SIG-M5 treated with dmso at 0.1 percent for 504 hours (cell line): Measurements from ENCODE around the gene CCDC80.
"Not testable (repeated sequence)": the region's sequence is repeated elsewhere in the genome, so short reads cannot be mapped to it uniquely, and the experiment has no call there.

Experiments
- DNase-seq: peaks from one replicate; lab custom pipeline; 2025; ENCODE audit not compliant: unreplicated experiment; lab: John Stamatoyannopoulos, UW

The CCDC80 gene

DNA sequence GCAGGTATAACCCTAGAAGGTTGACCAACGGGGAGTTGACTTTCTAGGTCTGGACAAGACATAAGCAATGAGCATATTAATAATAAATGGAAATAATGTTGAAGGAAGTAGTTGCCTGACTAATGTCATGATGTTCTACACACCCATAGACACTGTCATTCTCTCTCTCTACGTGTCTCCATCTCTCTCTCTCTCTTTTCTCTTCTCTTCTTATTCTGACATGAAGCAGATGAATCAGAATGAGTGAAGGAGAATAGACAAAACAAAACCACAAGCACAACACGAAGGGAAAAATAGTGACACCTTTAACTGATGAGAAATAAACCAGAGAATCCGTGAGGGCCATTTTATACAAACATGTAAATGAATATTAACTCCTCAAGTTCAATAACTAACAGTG lies 26.7 kb upstream of the CCDC80 start:
- DNase-seq: no peak

- DNase-seq: not testable (repeated sequence)
These were observed 24.1 kb upstream of the CCDC80 start for GRCh38 chr3:112665009-112665408.

- no peak for DNase-seq
These were observed 15.1 kb upstream of the CCDC80 start for GRCh38 chr3:112656043-112656442.

- DNase-seq: no peak
These were observed 14.0 kb upstream of the CCDC80 start for GRCh38 chr3:112654979-112655378.

GRCh38 chr3:112654492-112654891 lies 13.5 kb upstream of the CCDC80 start:
- no peak for DNase-seq

- no peak for DNase-seq
These were observed 12.9 kb upstream of the CCDC80 start for GRCh38 chr3:112653881-112654300.

GRCh38 chr3:112653209-112653871 lies 12.4 kb upstream of the CCDC80 start:
- no peak for DNase-seq

- DNase-seq: no peak
These were observed 10.6 kb upstream of the CCDC80 start for GRCh38 chr3:112651516-112651915.

DNA sequence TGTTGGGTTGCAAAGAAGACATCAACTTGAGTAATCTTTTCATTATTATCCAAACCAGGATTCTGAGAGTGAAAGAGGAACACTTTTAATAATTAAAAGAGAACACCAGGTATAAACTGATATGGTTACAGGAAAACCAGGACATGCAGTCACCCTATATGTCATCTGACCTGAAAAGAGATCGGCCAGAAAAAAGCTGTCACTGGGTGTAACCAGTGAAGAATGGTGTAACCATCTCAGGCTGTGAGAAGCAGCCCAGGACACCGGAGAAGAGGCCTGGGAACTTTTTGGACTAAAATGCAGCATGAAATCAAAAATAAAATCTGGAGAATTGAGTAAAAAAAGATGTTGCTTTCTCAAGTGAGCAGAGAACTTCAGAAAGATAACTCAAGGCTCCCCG lies 10.1 kb upstream of the CCDC80 start:
- no peak for DNase-seq

DNA sequence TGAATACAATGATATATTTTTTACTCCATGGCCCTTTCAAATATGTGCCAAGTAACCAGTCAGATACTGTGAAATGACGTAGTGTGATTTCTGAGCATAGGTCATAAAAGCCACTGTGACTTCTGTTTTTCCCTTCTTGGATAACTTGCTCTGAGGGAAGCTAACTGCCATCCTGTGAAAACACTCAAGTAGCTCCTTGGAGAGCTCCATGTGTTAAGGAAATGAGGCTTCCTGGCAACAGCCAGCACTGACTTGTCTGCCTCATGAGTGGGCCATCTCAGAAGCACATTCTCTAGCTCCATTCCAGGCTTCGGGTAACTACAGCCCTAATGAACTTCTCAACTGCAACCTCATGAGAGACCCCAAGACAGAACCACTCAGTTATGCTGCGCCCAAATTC lies 9.5 kb upstream of the CCDC80 start:
- no peak for DNase-seq

DNA sequence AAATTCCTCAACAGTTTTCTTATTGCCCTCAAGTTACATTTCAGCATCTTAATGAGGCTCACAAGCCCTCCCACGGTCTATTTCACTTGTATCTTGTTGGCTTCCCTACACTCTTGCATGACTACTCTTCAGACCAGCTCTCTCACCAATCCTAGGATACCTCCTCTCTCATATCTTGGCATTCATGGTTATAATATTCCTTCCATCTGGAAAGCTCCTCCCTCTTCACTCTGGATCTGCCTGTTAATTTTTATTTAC lies 8.5 kb upstream of the CCDC80 start:
- DNase-seq: no peak

GRCh38 chr3:112647122-112647521 lies 6.2 kb upstream of the CCDC80 start:
- DNase-seq: no peak

DNA sequence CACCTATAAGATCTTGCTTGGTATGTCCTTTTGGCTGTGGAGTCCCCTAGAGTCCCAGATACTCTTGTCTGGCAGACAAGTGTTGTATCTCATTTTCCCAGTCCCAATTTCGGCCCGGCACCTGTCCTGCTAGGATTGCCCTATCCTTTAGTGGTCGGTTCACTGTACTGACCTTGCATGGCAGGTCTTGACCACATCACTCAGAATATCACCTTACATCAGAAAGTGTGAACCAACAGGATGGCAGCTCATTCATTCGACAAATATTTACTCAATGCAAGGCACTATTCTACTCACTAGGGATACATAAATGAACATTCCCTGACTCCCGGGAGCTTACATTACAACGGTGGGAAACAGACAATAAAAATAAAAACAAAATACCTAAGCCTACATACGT lies 5.7 kb upstream of the CCDC80 start:
- no peak for DNase-seq

DNA sequence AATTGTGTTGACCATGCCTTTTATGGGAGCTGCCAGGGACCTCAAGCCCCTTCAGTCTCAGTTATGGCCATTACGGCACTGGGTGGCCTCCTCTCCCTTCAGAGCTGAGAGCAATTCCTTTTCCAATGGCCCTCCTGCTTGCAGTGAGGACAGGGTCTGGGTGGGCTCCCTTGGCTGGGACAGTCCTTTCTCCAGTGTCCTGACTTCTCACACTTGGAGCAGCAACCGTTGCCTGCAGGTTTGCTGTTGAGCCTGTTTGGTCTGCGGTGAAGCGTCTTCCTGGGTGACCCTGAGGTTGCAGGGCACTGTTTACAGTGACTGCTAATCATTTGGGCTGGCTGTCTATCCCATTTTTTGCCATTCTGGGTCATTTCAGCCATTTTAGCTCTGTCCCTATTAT lies 3.5 kb upstream of the CCDC80 start:
- no peak for DNase-seq

- DNase-seq: no peak
These were observed 2.8 kb upstream of the CCDC80 start for GRCh38 chr3:112643621-112644240.

- DNase-seq: peak; percentile 91
These were observed 2.1 kb upstream of the CCDC80 start for GRCh38 chr3:112642912-112643506.

- no peak for DNase-seq
These were observed 540 bp downstream of the CCDC80 start for GRCh38 chr3:112640276-112640929.

- no peak for DNase-seq
These were observed 1.3 kb downstream of the CCDC80 start for GRCh38 chr3:112639455-112640225.

GRCh38 chr3:112638327-112639020 lies 2.5 kb downstream of the CCDC80 start:
- no peak for DNase-seq

GRCh38 chr3:112637700-112638099 lies 3.2 kb downstream of the CCDC80 start:
- no peak for DNase-seq

DNA sequence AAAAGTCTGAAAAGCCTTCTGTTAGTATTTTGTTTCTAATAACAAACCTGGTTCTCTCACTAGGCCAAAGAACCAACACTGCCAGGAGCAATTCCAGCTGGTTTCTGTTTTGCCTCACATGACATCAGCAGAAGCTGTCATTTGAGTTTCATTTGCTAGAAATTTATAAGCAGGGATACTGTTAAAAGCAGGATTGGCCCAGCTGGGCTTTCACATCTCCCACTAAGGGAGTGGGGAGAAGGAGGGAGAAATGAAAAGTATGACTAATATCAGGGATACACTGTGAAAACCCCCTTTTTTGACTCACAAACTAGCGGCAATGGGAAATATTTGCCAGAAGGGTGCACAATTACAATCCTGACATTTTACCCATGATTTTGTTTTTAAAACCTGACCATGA lies 5.3 kb downstream of the CCDC80 start:
- DNase-seq: no peak
